Keratinocyte (primary cell): ENCODE data around the gene CCT7. TPM values are rescaled to one million over a fixed set of nuclear protein-coding genes. Genes with fewer than 3 reads are reported as not detected.

Experiments
- DNase-seq: peaks from one replicate; pipeline ENCODE4 v3.0.0-alpha.2; 2011; ENCODE audit warnings: low read depth, missing footprints, low spot score
- FAIRE-seq: peaks from 2 replicates; lab custom pipeline; 2011; peaks lifted over from hg19 to GRCh38; lab: Jason Lieb, UNC
- H2AFZ ChIP-seq: 2 replicates; pipeline ENCODE4 v1.6.0; 2012; ENCODE audit warnings: low read length, control low read depth, inconsistent platforms; ENCODE audit not compliant: control insufficient read depth
- H3K27ac ChIP-seq: 2 replicates; pipeline ENCODE4 v1.5.1; 2011; ENCODE audit warnings: low read length; ENCODE audit not compliant: control insufficient read depth, insufficient read depth
- H3K27me3 ChIP-seq: 3 replicates; pipeline ENCODE4 v1.6.0; 2011; ENCODE audit warnings: low read length; ENCODE audit not compliant: control insufficient read depth, insufficient read depth; ENCODE audit errors: extremely low read depth
- H3K36me3 ChIP-seq, 2 experiments: 2 replicates in 1 of 2; 3 replicates in 1 of 2; pipeline ENCODE4 v1.5.1; 2011; ENCODE audit warnings: low read length in 2 of 2, mild to moderate bottlenecking in 1 of 2; ENCODE audit not compliant: control insufficient read depth in 2 of 2, insufficient read depth in 2 of 2; ENCODE audit errors: extremely low read depth in 1 of 2
- H3K4me1 ChIP-seq: 3 replicates; pipeline ENCODE4 v1.5.1; 2011; ENCODE audit warnings: low read length; ENCODE audit not compliant: control insufficient read depth, insufficient read depth; ENCODE audit errors: extremely low read depth
- H3K4me2 ChIP-seq: 3 replicates; pipeline ENCODE4 v1.6.0; 2011; ENCODE audit warnings: low read depth, low read length; ENCODE audit not compliant: control insufficient read depth, insufficient read depth; ENCODE audit errors: extremely low read depth
- H3K4me3 ChIP-seq, 3 experiments: fragments of 200-600 bp in 1 of 3; sonication (generic) in 1 of 3; 2 replicates in 2 of 3; 3 replicates in 1 of 3; pipeline ENCODE4 v1.5.1; 2011 to 2016; ENCODE audit warnings: low read length in 3 of 3, mild to moderate bottlenecking in 3 of 3, control low read depth in 2 of 3, inconsistent platforms in 1 of 3, low read depth in 1 of 3, mixed read lengths in 1 of 3, mixed run types in 1 of 3, moderate library complexity in 1 of 3; ENCODE audit not compliant: control insufficient read depth in 2 of 3, insufficient read depth in 2 of 3; ENCODE audit errors: extremely low read depth in 1 of 3
- H3K79me2 ChIP-seq: 2 replicates; pipeline ENCODE4 v1.6.0; 2012; ENCODE audit warnings: low read length; ENCODE audit not compliant: control insufficient read depth, insufficient read depth
- H3K9ac ChIP-seq: 3 replicates; pipeline ENCODE4 v1.6.0; 2011; ENCODE audit warnings: low read length; ENCODE audit not compliant: control insufficient read depth, insufficient read depth; ENCODE audit errors: extremely low read depth
- H3K9me1 ChIP-seq: 3 replicates; pipeline ENCODE4 v1.6.0; 2011; ENCODE audit warnings: low read length; ENCODE audit not compliant: control insufficient read depth, insufficient read depth; ENCODE audit errors: extremely low read depth
- H3K9me3 ChIP-seq: 2 replicates; pipeline ENCODE4 v1.5.1; 2012; ENCODE audit warnings: low read depth, low read length; ENCODE audit not compliant: control insufficient read depth
- H4K20me1 ChIP-seq: 3 replicates; pipeline ENCODE4 v1.6.0; 2011; ENCODE audit warnings: low read length; ENCODE audit not compliant: control insufficient read depth, insufficient read depth; ENCODE audit errors: extremely low read depth
- EZH2 ChIP-seq: IDR thresholded peaks from one replicate; pipeline ENCODE4 v1.6.1; 2012; ENCODE audit warnings: inconsistent platforms, mild to moderate bottlenecking, low read length, moderate library complexity
- dilution Hi-C: fragments of 300-500 bp; cut with MboI; formaldehyde crosslinking; loops from one replicate; pipeline ENCODE4 v1.7.0; 2020; ENCODE audit warnings: low sequenced_read_pairs; ENCODE audit not compliant: extremely low pct_ligation_motif_present
- polyA plus RNA-seq, 5 experiments: library from polyadenylated mRNA; depleted of rRNA in 3 of 5; stranded (reverse) in 3 of 5; stranded (forward) in 1 of 5; unstranded in 1 of 5; fragments of >200 nt; gene quantifications; 1 replicate in 1 of 5; 2 replicates in 3 of 5; 3 replicates in 1 of 5; pipeline versions ENCODE4 v1.2.1 to v1.2.3, GENCODE V29; 2011 to 2012; ENCODE audit warnings: missing spikeins in 2 of 5, low read depth in 1 of 5, low replicate concordance in 1 of 5
- TF ChIP-seq, protein P1 (sequence below), 3 experiments: IDR thresholded peaks in 1 of 3; conservative IDR thresholded peaks in 1 of 3; optimal IDR thresholded peaks in 1 of 3; 2 replicates in 2 of 3; 3 replicates in 1 of 3; pipeline versions ENCODE3 to v1.5.1; 2011; ENCODE audit warnings: low read length in 3 of 3, mild to moderate bottlenecking in 3 of 3, moderate library complexity in 2 of 3, control low read depth in 1 of 3, inconsistent platforms in 1 of 3; ENCODE audit not compliant: insufficient read depth in 2 of 3; ENCODE audit errors: extremely low read depth in 1 of 3

Gene CCT7
- polyA plus RNA-seq, 1 donor (not counting 4 experiments of a cell fraction or from before 2014, with no cell fraction given): 357 TPM

DNA sequence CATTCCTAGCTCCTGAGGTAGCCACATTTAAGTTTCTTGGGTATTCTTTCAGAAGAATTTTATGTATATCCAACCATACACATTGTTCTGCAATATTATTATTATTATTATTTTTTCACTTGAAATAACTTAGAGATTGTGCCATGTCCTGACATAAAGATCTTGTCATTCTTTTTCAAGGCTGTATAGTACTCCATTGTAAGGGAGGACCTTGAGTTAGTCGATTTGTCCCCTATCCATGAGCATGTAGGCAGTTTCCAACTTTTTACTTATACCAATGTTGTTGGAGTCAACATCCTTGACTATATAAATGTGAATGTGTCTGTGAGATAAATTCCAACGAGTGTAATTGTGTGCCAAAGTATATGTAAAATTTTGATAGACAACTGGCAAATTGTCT, 60.1 kb downstream of the CCT7 start:
- dilution Hi-C loops: no loop called here
- TF ChIP-seq, protein P1, sequence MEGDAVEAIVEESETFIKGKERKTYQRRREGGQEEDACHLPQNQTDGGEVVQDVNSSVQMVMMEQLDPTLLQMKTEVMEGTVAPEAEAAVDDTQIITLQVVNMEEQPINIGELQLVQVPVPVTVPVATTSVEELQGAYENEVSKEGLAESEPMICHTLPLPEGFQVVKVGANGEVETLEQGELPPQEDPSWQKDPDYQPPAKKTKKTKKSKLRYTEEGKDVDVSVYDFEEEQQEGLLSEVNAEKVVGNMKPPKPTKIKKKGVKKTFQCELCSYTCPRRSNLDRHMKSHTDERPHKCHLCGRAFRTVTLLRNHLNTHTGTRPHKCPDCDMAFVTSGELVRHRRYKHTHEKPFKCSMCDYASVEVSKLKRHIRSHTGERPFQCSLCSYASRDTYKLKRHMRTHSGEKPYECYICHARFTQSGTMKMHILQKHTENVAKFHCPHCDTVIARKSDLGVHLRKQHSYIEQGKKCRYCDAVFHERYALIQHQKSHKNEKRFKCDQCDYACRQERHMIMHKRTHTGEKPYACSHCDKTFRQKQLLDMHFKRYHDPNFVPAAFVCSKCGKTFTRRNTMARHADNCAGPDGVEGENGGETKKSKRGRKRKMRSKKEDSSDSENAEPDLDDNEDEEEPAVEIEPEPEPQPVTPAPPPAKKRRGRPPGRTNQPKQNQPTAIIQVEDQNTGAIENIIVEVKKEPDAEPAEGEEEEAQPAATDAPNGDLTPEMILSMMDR (optimal IDR thresholded peaks at IDR 0.05 in 1 of 3, IDR thresholded peaks at IDR 0.05 in 1 of 3, conservative IDR thresholded peaks at IDR 0.05 in 1 of 3; ENCODE audit: extremely low read depth in 1 of 3, insufficient read depth in 2 of 3, low read length in 3 of 3): no peak
- TF ChIP-seq EZH2: no peak
- Histone ChIP-seq H3K4me3 (no peak overlapping the region), H2AFZ (no peak overlapping the region), H3K4me1 (no peaks in the 10 kb centered on the region), H3K79me2 (no peaks in the 10 kb centered on the region), H4K20me1 (no peaks in the 10 kb centered on the region), H3K9ac (no peak overlapping the region), H3K9me3 (no peaks in the 10 kb centered on the region), H3K27me3 (peaks cover 69% of the 10 kb centered on the region), H3K4me2 (peak overlapping the region; percentile 67), H3K9me1 (no peaks in the 10 kb centered on the region), H3K27ac (no peak overlapping the region), H3K36me3 (no peaks in the 10 kb centered on the region)
- FAIRE-seq (no peak), DNase-seq (no peak)

DNA sequence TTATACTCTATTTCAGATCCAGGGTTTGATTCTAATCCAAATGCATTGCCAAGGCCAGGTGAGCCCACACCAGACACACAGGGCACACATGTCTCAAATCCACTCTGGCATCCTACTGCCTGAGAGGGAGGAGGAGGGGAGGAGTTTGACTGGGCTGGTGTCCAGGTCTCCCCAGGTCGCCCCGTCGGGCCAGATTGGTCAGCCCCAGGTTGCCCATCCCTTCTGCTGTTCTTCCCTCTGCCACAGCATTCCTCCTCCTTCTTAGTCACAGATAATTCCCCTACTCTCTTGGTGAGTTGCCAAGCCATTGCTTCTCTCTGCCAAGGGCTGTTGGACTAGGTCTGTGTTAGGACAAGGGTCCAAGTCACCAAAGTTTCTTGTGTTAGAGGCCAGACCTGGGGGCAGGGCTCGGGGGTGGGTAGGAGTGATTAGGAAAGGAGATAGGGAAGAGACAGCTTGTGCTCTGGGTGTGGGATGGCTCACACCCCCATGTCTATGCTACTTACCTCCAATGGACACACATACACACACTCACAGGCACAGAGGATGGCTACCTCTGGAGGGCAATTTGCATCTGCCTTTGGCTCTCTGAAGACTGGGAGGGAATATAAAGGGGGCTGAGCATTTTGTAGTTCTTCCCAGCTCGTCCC, 61.8 kb downstream of the CCT7 start:
- no peaks in the 10 kb centered on the region for H3K79me2 ChIP-seq
- no peaks in the 10 kb centered on the region for H3K36me3 ChIP-seq
- TF ChIP-seq EZH2: no peak
- TF ChIP-seq, protein P1 (optimal IDR thresholded peaks at IDR 0.05 in 1 of 3, IDR thresholded peaks at IDR 0.05 in 1 of 3, conservative IDR thresholded peaks at IDR 0.05 in 1 of 3; ENCODE audit: extremely low read depth in 1 of 3, insufficient read depth in 2 of 3, low read length in 3 of 3): no peak
- no peak overlapping the region for H3K27ac ChIP-seq
- no peak overlapping the region for H3K9ac ChIP-seq
- H3K4me2 ChIP-seq: no peak overlapping the region
- H3K9me3 ChIP-seq: no peaks in the 10 kb centered on the region
- H3K4me1 ChIP-seq: no peaks in the 10 kb centered on the region
- no peaks in the 10 kb centered on the region for H3K9me1 ChIP-seq
- no peak overlapping the region for H3K4me3 ChIP-seq
- peaks cover 67% of the 10 kb centered on the region for H3K27me3 ChIP-seq
- no peaks in the 10 kb centered on the region for H4K20me1 ChIP-seq
- no peak overlapping the region for H2AFZ ChIP-seq
- FAIRE-seq (no peak), DNase-seq (no peak)
- dilution Hi-C loops: no loop called here
